T47D (cell line): ENCODE results near the gene ARR3.
"Not testable (repeated sequence)": the region's sequence is repeated elsewhere in the genome, so short reads cannot be mapped to it uniquely, and the experiment has no call there.

Experiments used
- DNase-seq, 2 experiments: peaks; one replicate each; pipeline versions ENCODE4 v3.0.0 to v3.0.0-alpha.2; 2011 to 2012; ENCODE audit warnings: low read depth in 1 of 2, low spot score in 1 of 2
- JUND ChIP-seq: IDR thresholded peaks from 2 replicates; pipeline ENCODE4 v1.6.1; 2012; ENCODE audit warnings: low read depth
- in situ Hi-C: cut with HindIII; loops from 2 replicates; pipeline ENCODE4 v1.10.0; 2016; ENCODE audit warnings: low sequenced_read_pairs, low pct_unique_long_range_greater_than_20kb

Gene ARR3

GRCh38 chrX:70292788-70293187 lies 24.7 kb downstream of the ARR3 start:
- in situ Hi-C loops: no loop called here
- DNase-seq: no peak
- TF ChIP-seq JUND: no peak

- in situ Hi-C loops: no loop called here
- no peak for DNase-seq
- no peak for TF ChIP-seq JUND
Observed at GRCh38 chrX:70293621-70294020, 25.5 kb downstream of the ARR3 start.

- no peak for TF ChIP-seq JUND
- no peak for DNase-seq
- in situ Hi-C loops: no loop called here
Observed at GRCh38 chrX:70301716-70302115, 33.6 kb downstream of the ARR3 start.

GRCh38 chrX:70313503-70313902 lies 45.4 kb downstream of the ARR3 start:
- DNase-seq: no peak
- no peak for TF ChIP-seq JUND
- in situ Hi-C loops: no loop called here

- in situ Hi-C loops: no loop called here
- DNase-seq: no peak
- TF ChIP-seq JUND: no peak
Observed at GRCh38 chrX:70322784-70323183, 54.6 kb downstream of the ARR3 start.

- in situ Hi-C loops, DNase-seq: not testable (repeated sequence)
Observed at GRCh38 chrX:70323628-70324027, 55.5 kb downstream of the ARR3 start.

- no peak for DNase-seq
- in situ Hi-C loops: no loop called here
- TF ChIP-seq JUND: no peak
Observed at GRCh38 chrX:70324326-70324725, 56.2 kb downstream of the ARR3 start.

GRCh38 chrX:70331161-70331560 lies 63.0 kb downstream of the ARR3 start:
- no peak for TF ChIP-seq JUND
- DNase-seq: no peak
- in situ Hi-C loops: no loop called here
